ENCODE measurements around the gene NAV2.

NAV2 gene

DNA sequence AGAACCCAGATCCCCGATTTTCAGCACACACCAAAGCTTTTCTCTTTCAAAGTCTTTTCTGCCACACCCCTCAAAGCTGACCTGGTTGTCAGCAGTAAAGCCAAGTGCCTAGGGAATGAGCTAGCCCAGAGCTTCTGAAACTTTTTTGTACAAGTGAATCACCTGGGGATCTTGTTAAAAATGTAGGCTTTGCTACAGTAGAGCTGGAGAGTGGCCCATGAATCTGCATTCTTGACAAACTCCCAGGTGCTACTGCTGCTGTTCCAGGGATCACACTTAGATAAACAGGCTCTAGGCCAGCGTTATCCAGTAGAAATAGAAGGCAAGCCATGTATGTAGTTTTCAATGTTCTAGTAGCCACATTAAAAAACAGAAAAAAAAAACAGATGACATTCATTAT lies 21.8 kb upstream of the NAV2 start:
- Histone ChIP-seq H3K9ac (ENCODE audit: low read length) (no peak overlapping the region), H3K4me1 (ENCODE audit: control insufficient read depth, insufficient read depth, low read length) (no peaks in the 10 kb centered on the region), H3K4me3 (ENCODE audit: low read depth, low read length) (no peak overlapping the region), H3K9me3 (ENCODE audit: control insufficient read depth, insufficient read depth, low read depth, low read length) (no peaks in the 10 kb centered on the region), H3K27me3 (ENCODE audit: control insufficient read depth, insufficient read depth, low read length) (peaks cover 3% of the 10 kb centered on the region; the same call in 1 of the 2 replicates), H3K27ac (ENCODE audit: low read depth, low read length) (no peak overlapping the region), H3K36me3 (ENCODE audit: control insufficient read depth, insufficient read depth, low read length) (no peaks in the 10 kb centered on the region)

DNA sequence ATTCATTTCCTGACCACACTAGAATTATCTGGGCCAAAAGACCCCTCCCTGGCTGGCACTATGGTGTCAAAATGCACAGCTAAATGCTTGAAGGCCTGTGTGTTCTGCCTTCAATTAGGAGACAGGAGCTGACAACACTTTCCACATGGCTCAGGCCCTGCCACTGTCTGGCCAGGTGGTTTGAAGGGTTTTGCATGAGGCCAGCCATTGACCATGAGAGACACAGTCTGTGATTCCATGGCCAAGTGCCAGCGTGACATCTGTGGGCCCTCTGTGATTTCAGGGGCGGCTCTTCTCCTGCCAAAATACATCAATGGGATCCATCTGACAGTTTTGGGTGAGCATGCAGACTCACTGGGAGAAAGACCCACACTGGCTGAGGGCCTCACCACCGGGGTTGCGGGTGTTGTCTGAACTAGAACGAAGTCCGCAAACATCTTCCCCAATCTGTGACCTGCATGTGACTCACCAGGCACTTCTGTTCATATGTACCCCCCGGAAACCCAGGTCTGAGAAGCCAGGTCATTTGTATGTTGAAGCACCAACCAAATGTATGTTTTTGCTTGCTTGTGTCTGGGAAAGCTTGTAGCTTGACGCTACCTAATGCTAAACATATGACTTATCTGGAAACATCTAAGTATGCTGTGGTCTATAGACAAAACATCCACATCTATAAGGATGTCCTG lies 20.7 kb upstream of the NAV2 start:
- no peaks in the 10 kb centered on the region for H3K4me1 ChIP-seq (ENCODE audit: control insufficient read depth, insufficient read depth, low read length)
- H3K9me3 ChIP-seq (ENCODE audit: control insufficient read depth, insufficient read depth, low read depth, low read length) = no peaks in the 10 kb centered on the region
- H3K36me3 ChIP-seq (ENCODE audit: control insufficient read depth, insufficient read depth, low read length) = no peaks in the 10 kb centered on the region
- H3K9ac ChIP-seq (ENCODE audit: low read length) = no peak overlapping the region
- H3K4me3 ChIP-seq (ENCODE audit: low read depth, low read length) = no peak overlapping the region
- peaks cover 3% of the 10 kb centered on the region; the same call in 1 of the 2 replicates for H3K27me3 ChIP-seq (ENCODE audit: control insufficient read depth, insufficient read depth, low read length)
- no peak overlapping the region for H3K27ac ChIP-seq (ENCODE audit: low read depth, low read length)

DNA sequence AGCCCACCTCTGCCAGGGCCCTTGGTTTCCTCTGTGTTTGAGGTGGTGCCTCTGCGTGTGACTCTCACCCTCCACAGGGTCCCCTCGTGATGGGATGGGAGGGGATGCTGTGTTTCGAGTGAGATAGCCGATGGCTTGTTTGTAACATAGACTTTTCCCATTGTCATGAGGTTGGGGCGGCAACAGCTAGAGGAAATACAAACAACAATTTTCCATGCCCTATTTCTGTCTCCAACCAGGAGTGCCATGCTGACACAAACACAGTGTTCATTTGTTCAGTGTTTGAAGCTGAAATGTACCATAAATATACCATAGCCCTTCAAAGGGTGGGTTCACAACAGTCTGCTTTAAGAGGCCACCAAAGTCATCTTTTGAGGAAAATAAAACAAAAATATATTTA lies 19.5 kb upstream of the NAV2 start:
- Histone ChIP-seq H3K27me3 (ENCODE audit: control insufficient read depth, insufficient read depth, low read length) (no peaks in the 10 kb centered on the region), H3K4me3 (ENCODE audit: low read depth, low read length) (no peak overlapping the region), H3K36me3 (ENCODE audit: control insufficient read depth, insufficient read depth, low read length) (no peaks in the 10 kb centered on the region), H3K9me3 (ENCODE audit: control insufficient read depth, insufficient read depth, low read depth, low read length) (no peaks in the 10 kb centered on the region), H3K27ac (ENCODE audit: low read depth, low read length) (no peak overlapping the region), H3K4me1 (ENCODE audit: control insufficient read depth, insufficient read depth, low read length) (peaks cover 7% of the 10 kb centered on the region), H3K9ac (ENCODE audit: low read length) (no peak overlapping the region)

DNA sequence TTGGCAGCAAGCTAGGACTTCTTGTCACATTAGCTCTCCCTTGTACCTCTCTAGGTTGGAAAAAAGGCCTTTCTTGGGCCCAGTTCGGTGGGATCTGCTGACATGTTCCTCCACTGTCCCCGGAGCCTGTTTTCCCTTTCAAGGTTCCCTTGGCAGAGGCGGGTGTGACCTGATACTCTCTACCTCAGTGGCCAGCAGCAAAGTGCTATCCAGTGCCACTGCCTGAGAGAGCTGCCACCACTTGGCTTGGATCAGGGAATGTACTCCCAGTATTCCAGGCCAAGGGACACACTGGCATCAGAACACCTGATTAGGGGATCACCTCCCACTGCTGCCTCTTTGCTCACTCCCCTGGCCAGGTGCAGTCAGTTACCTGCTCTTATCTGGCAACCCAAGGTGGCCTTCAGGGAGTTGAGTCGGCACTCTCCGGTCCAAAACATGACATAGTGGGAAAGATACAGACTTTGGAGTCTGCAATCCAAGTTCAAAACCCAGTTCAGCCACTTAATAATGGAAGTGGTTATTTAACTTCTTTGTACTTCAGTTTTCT lies 17.8 kb upstream of the NAV2 start:
- no peaks in the 10 kb centered on the region for H3K9me3 ChIP-seq (ENCODE audit: control insufficient read depth, insufficient read depth, low read depth, low read length)
- no peak overlapping the region for H3K9ac ChIP-seq (ENCODE audit: low read length)
- H3K27ac ChIP-seq (ENCODE audit: low read depth, low read length) = no peak overlapping the region
- peaks cover 10% of the 10 kb centered on the region for H3K4me1 ChIP-seq (ENCODE audit: control insufficient read depth, insufficient read depth, low read length)
- no peak overlapping the region for H3K4me3 ChIP-seq (ENCODE audit: low read depth, low read length)
- H3K36me3 ChIP-seq (ENCODE audit: control insufficient read depth, insufficient read depth, low read length) = no peaks in the 10 kb centered on the region
- H3K27me3 ChIP-seq (ENCODE audit: control insufficient read depth, insufficient read depth, low read length) = peaks cover 4% of the 10 kb centered on the region; the same call in 1 of the 2 replicates

DNA sequence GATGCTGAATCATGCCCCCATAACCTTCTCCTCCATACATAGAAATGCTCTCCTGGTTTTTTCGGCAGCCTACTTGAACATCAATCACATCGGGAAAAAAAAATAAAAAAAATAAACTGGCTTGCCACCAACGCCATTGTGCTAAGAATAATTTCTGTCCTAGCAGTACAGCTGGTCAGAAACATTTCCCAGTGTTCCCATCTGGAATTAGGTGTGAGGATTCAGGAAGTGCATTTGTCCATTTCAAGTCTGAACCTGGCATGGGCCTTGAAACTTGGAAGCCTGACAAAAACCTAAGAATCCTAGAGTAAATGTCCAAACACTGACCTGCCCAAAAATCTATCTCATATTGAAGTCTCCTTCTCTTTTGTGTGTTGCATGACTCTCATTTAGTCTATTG lies 16.6 kb upstream of the NAV2 start:
- H3K4me1 ChIP-seq (ENCODE audit: control insufficient read depth, insufficient read depth, low read length) = peaks cover 10% of the 10 kb centered on the region
- H3K36me3 ChIP-seq (ENCODE audit: control insufficient read depth, insufficient read depth, low read length) = no peaks in the 10 kb centered on the region
- no peak overlapping the region for H3K27ac ChIP-seq (ENCODE audit: low read depth, low read length)
- no peak overlapping the region for H3K9ac ChIP-seq (ENCODE audit: low read length)
- no peak overlapping the region for H3K4me3 ChIP-seq (ENCODE audit: low read depth, low read length)
- no peaks in the 10 kb centered on the region for H3K9me3 ChIP-seq (ENCODE audit: control insufficient read depth, insufficient read depth, low read depth, low read length)
- peaks cover 4% of the 10 kb centered on the region; the same call in 1 of the 2 replicates for H3K27me3 ChIP-seq (ENCODE audit: control insufficient read depth, insufficient read depth, low read length)

DNA sequence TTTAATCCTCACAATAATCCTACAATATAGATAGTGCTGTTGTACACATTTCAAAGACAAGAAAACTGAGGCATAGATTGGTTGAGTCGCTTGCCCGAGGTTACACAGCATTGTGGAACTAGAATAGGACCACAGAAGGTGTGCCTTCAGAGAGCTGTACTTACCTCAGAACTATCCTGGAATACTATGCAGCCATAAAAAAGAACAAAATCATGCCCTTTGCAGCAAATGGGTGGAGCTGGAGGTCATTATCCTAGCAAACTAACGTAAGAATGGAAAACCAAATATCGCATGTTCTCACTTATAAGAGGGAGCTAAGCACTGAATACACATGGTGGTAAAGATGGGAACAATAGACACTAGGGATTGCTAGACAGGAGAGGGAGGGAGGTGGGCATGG lies 15.7 kb upstream of the NAV2 start:
- Histone ChIP-seq H3K4me1 (ENCODE audit: control insufficient read depth, insufficient read depth, low read length) (peaks cover 17% of the 10 kb centered on the region), H3K27ac (ENCODE audit: low read depth, low read length) (no peak overlapping the region), H3K9me3 (ENCODE audit: control insufficient read depth, insufficient read depth, low read depth, low read length) (no peaks in the 10 kb centered on the region), H3K4me3 (ENCODE audit: low read depth, low read length) (no peak overlapping the region), H3K27me3 (ENCODE audit: control insufficient read depth, insufficient read depth, low read length) (peaks cover 4% of the 10 kb centered on the region; the same call in 1 of the 2 replicates), H3K9ac (ENCODE audit: low read length) (no peak overlapping the region), H3K36me3 (ENCODE audit: control insufficient read depth, insufficient read depth, low read length) (no peaks in the 10 kb centered on the region)

DNA sequence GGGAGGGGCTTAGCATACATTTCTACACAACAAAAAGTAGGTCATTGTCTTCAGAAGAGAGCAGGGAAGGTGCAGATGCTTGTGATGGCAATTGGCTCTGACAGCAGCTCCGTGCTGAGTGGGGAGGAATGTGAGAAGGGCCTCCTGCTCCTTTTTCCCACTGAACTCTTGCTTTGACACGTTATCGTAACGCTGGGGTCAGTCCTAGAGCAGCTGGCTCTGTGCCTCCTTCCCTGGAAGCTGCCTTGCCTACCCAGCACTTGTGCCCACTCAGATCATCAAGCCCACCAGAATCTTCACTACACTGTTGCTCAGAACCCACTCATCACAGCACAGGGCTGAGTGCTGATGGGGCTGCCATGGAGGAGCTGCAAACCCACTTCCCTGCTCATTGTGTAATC lies 14.9 kb upstream of the NAV2 start:
- H3K36me3 ChIP-seq (ENCODE audit: control insufficient read depth, insufficient read depth, low read length) = no peaks in the 10 kb centered on the region
- peaks cover 18% of the 10 kb centered on the region for H3K4me1 ChIP-seq (ENCODE audit: control insufficient read depth, insufficient read depth, low read length)
- no peak overlapping the region for H3K4me3 ChIP-seq (ENCODE audit: low read depth, low read length)
- H3K27me3 ChIP-seq (ENCODE audit: control insufficient read depth, insufficient read depth, low read length) = peaks cover 4% of the 10 kb centered on the region; the same call in 1 of the 2 replicates
- H3K9me3 ChIP-seq (ENCODE audit: control insufficient read depth, insufficient read depth, low read depth, low read length) = no peaks in the 10 kb centered on the region
- no peak overlapping the region for H3K9ac ChIP-seq (ENCODE audit: low read length)
- no peak overlapping the region for H3K27ac ChIP-seq (ENCODE audit: low read depth, low read length)

DNA sequence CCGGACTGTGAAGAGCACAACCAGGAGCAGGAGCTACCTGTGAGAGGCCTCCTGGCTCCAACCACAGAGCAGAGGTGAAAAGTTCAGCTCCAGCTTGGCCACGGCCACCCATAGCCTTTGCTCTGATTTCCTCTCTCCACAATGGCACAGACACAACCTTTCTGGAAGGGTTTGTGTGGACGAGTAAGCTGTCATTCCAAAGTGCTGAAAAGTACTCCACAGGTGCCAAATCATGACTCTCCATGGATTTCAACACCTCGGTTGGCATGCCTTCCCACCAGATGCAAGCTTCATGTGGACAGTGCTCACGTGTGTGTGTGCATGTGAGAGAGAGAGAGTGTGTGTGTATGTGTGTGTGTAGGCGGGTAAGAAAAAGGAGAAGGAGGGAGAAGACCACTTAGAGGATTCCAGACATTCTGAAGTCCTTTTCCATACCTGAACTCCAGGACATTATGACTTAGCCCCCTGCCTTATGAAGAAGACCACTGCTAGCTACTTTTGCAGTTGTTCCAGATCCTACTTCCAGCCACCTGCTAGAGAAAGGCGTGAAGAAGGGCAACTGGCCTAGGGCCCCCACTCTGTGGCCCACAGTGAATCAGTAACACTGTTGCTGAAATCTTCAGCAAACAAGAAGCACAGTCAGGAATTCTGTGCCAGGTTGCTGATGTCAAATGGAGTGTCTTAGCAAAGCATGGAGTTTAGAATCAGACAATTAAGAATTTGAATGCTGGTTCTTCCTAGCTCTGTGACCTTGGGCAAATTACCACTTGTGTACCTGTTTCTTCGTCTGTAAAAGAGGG lies 13.9 kb upstream of the NAV2 start:
- no peak overlapping the region for H3K4me3 ChIP-seq (ENCODE audit: low read depth, low read length)
- no peaks in the 10 kb centered on the region for H3K36me3 ChIP-seq (ENCODE audit: control insufficient read depth, insufficient read depth, low read length)
- peaks cover 4% of the 10 kb centered on the region; the same call in 1 of the 2 replicates for H3K27me3 ChIP-seq (ENCODE audit: control insufficient read depth, insufficient read depth, low read length)
- H3K9ac ChIP-seq (ENCODE audit: low read length) = no peak overlapping the region
- H3K4me1 ChIP-seq (ENCODE audit: control insufficient read depth, insufficient read depth, low read length) = peaks cover 21% of the 10 kb centered on the region
- H3K9me3 ChIP-seq (ENCODE audit: control insufficient read depth, insufficient read depth, low read depth, low read length) = no peaks in the 10 kb centered on the region
- no peak overlapping the region for H3K27ac ChIP-seq (ENCODE audit: low read depth, low read length)

DNA sequence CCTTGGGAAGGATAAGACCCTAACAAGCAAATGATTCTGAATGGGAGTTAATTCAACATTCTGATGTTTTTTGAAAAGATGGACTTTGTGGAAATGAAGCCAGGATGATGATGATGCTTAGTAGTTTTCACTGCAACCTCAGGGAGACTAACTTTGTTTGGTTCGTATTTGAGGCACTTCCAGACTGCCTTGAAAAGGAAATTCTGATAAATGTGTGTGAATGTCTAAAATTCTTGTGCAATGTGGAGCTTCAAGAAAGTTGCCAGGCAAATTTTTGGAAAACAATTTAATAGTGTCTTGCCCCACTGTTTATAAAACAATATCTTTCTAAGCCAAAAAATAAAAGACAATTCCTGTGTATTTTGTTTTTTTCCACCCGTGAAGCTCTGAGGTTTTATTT lies 11.2 kb upstream of the NAV2 start:
- Histone ChIP-seq H3K9me3 (ENCODE audit: control insufficient read depth, insufficient read depth, low read depth, low read length) (no peaks in the 10 kb centered on the region), H3K27me3 (ENCODE audit: control insufficient read depth, insufficient read depth, low read length) (peaks cover 4% of the 10 kb centered on the region; the same call in 1 of the 2 replicates), H3K4me1 (ENCODE audit: control insufficient read depth, insufficient read depth, low read length) (peaks cover 21% of the 10 kb centered on the region), H3K27ac (ENCODE audit: low read depth, low read length) (no peak overlapping the region), H3K36me3 (ENCODE audit: control insufficient read depth, insufficient read depth, low read length) (no peaks in the 10 kb centered on the region), H3K9ac (ENCODE audit: low read length) (no peak overlapping the region), H3K4me3 (ENCODE audit: low read depth, low read length) (no peak overlapping the region)

DNA sequence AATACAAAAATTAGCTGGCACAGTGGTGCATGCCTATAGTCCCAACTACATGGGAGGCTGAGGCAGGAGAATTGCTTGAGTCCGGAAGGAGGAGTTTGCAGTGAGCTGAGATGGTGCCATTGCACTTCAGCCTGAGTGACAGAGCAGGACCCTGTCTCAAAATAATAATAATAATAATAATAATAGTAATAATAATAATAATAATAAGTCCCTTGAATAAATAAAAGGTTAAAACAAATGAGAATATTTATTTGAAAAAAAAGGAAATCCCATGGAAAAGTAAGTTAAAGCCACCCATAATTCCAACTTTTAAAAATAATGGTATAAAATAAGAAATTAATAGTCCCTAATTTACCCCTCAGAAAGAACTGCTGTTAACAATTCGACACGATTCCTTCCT lies 10.0 kb upstream of the NAV2 start:
- no peak overlapping the region for H3K27ac ChIP-seq (ENCODE audit: low read depth, low read length)
- H3K4me3 ChIP-seq (ENCODE audit: low read depth, low read length) = no peak overlapping the region
- H3K9me3 ChIP-seq (ENCODE audit: control insufficient read depth, insufficient read depth, low read depth, low read length) = no peaks in the 10 kb centered on the region
- H3K36me3 ChIP-seq (ENCODE audit: control insufficient read depth, insufficient read depth, low read length) = no peaks in the 10 kb centered on the region
- peaks cover 19% of the 10 kb centered on the region for H3K4me1 ChIP-seq (ENCODE audit: control insufficient read depth, insufficient read depth, low read length)
- peaks cover 4% of the 10 kb centered on the region; the same call in 1 of the 2 replicates for H3K27me3 ChIP-seq (ENCODE audit: control insufficient read depth, insufficient read depth, low read length)
- H3K9ac ChIP-seq (ENCODE audit: low read length) = no peak overlapping the region

DNA sequence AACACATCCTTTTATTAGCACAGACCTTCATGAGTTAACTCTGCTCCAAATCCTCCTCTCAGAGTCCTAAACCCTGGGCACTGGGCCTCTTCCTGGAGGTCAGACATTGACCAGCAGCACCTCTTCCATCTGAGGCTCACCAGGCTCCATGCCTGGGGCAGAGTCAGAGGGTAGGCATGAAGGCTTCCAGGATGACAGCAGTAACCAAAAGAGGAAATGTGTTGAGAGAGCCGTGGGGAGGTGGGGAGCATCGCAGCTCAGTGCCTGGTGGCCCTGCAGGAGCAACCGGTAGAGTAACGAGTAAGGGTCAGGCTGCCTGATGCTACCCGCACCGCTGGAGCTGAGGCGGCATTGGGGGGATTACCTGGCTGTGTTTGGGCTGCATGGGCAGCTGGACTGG lies 9.4 kb upstream of the NAV2 start:
- H3K27ac ChIP-seq (ENCODE audit: low read depth, low read length) = no peak overlapping the region
- H3K4me1 ChIP-seq (ENCODE audit: control insufficient read depth, insufficient read depth, low read length) = peaks cover 13% of the 10 kb centered on the region
- no peaks in the 10 kb centered on the region for H3K36me3 ChIP-seq (ENCODE audit: control insufficient read depth, insufficient read depth, low read length)
- peaks cover 4% of the 10 kb centered on the region; the same call in 1 of the 2 replicates for H3K27me3 ChIP-seq (ENCODE audit: control insufficient read depth, insufficient read depth, low read length)
- H3K4me3 ChIP-seq (ENCODE audit: low read depth, low read length) = no peak overlapping the region
- H3K9me3 ChIP-seq (ENCODE audit: control insufficient read depth, insufficient read depth, low read depth, low read length) = no peaks in the 10 kb centered on the region
- H3K9ac ChIP-seq (ENCODE audit: low read length) = no peak overlapping the region

All from HUES6 (cell line).